SK-N-SH (cell line): ENCODE measurements around the gene KCNT1.

ENCODE experiments used
- GABPA ChIP-seq: IDR thresholded peaks from 2 replicates; pipeline ENCODE4 v1.4.0; 2012; ENCODE audit warnings: low read depth, mild to moderate bottlenecking
- JUND ChIP-seq: IDR thresholded peaks from 2 replicates; pipeline ENCODE4 v1.4.0; 2012
- MEF2A ChIP-seq: IDR thresholded peaks from 2 replicates; pipeline ENCODE4 v1.4.0; 2012; ENCODE audit warnings: low read depth, borderline replicate concordance
- TF ChIP-seq, protein P1 (sequence below): fragments of 200-600 bp; sonication (generic); IDR thresholded peaks from 2 replicates; pipeline ENCODE4 v1.6.1; 2017; ENCODE audit warnings: antibody characterized with exemption, mild to moderate bottlenecking, moderate library complexity

DNA sequence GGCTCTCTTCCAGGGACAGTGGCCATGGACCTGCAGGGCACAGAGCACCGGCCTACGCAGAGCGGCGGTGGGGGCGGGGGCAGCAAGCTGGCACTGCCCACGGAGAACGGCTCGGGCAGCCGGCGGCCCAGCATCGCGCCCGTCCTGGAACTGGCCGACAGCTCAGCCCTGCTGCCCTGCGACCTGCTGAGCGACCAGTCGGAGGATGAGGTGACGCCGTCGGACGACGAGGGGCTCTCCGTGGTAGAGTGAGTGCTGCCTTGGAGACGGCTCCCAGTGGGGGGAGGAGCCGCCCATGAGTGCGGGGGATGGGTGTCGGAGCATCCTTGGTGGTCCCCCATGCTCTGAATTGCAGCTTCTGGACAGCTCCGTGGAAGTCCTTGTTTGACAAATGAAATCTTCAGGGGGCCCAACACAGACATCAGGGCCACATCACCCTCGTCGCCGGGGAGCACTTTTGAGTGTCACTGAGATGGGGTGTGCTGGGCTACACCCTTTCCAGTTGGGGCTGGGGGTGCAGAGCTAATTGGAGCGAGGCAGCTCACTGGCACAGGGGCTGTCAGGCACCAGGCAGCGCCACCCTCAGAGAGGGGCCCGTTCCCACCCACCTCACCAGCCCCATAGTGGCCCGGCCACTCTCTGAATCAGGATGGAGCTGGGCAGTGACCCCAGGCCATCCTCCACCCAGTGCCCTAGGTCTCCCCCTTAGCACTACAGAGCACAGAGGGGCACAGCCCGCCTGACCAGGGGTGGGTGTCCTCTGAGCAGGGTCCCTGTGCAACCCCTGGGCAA, 70.9 kb downstream of the KCNT1 start:
- TF ChIP-seq, protein P1, sequence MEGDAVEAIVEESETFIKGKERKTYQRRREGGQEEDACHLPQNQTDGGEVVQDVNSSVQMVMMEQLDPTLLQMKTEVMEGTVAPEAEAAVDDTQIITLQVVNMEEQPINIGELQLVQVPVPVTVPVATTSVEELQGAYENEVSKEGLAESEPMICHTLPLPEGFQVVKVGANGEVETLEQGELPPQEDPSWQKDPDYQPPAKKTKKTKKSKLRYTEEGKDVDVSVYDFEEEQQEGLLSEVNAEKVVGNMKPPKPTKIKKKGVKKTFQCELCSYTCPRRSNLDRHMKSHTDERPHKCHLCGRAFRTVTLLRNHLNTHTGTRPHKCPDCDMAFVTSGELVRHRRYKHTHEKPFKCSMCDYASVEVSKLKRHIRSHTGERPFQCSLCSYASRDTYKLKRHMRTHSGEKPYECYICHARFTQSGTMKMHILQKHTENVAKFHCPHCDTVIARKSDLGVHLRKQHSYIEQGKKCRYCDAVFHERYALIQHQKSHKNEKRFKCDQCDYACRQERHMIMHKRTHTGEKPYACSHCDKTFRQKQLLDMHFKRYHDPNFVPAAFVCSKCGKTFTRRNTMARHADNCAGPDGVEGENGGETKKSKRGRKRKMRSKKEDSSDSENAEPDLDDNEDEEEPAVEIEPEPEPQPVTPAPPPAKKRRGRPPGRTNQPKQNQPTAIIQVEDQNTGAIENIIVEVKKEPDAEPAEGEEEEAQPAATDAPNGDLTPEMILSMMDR: no peak
- TF ChIP-seq GABPA (no peak), MEF2A (no peak), JUND (no peak)
